Measurements from ENCODE around the gene REEP3.
A peak's percentile ranks its signal among the peaks of the same experiment; 100 is the strongest.

Gene REEP3

GRCh38 chr10:63506554-63506953 is 14.6 kb upstream of the REEP3 start:
- DNase-seq (ENCODE audit: low read depth) = no peak

- DNase-seq (ENCODE audit: low read depth) = no peak
These were observed 6.0 kb upstream of the REEP3 start for GRCh38 chr10:63515002-63515763.

- DNase-seq (ENCODE audit: low read depth) = no peak
These were observed 5.0 kb upstream of the REEP3 start for GRCh38 chr10:63516207-63516606.

- DNase-seq (ENCODE audit: low read depth) = no peak
These were observed 2.4 kb upstream of the REEP3 start for GRCh38 chr10:63518690-63519288.

GRCh38 chr10:63521416-63522276 is 445 bp downstream of the REEP3 start:
- DNase-seq (ENCODE audit: low read depth) = peak; percentile 58

GRCh38 chr10:63522277-63522687 is 1.1 kb downstream of the REEP3 start:
- DNase-seq (ENCODE audit: low read depth) = no peak

GRCh38 chr10:63522995-63523394 is 1.8 kb downstream of the REEP3 start:
- DNase-seq (ENCODE audit: low read depth) = no peak

GRCh38 chr10:63525021-63525420 is 3.8 kb downstream of the REEP3 start:
- DNase-seq (ENCODE audit: low read depth) = no peak

- DNase-seq (ENCODE audit: low read depth) = no peak
These were observed 6.2 kb downstream of the REEP3 start for GRCh38 chr10:63527401-63527800.

- DNase-seq (ENCODE audit: low read depth) = no peak
These were observed 7.0 kb downstream of the REEP3 start for GRCh38 chr10:63528084-63528744.

GRCh38 chr10:63530409-63530808 is 9.2 kb downstream of the REEP3 start:
- DNase-seq (ENCODE audit: low read depth) = no peak

GRCh38 chr10:63534723-63535122 is 13.5 kb downstream of the REEP3 start:
- no peak for DNase-seq (ENCODE audit: low read depth)

- DNase-seq (ENCODE audit: low read depth) = no peak
These were observed 15.5 kb downstream of the REEP3 start for GRCh38 chr10:63536698-63537097.

GRCh38 chr10:63537536-63537935 is 16.3 kb downstream of the REEP3 start:
- DNase-seq (ENCODE audit: low read depth) = no peak

- no peak for DNase-seq (ENCODE audit: low read depth)
These were observed 18.2 kb downstream of the REEP3 start for GRCh38 chr10:63539377-63539776.

- DNase-seq (ENCODE audit: low read depth) = no peak
These were observed 18.8 kb downstream of the REEP3 start for GRCh38 chr10:63539994-63540393.

- DNase-seq (ENCODE audit: low read depth) = no peak
These were observed 21.8 kb downstream of the REEP3 start for GRCh38 chr10:63542835-63543575.

- no peak for DNase-seq (ENCODE audit: low read depth)
These were observed 22.4 kb downstream of the REEP3 start for GRCh38 chr10:63543576-63543962.

- no peak for DNase-seq (ENCODE audit: low read depth)
These were observed 23.2 kb downstream of the REEP3 start for GRCh38 chr10:63544418-63544817.

GRCh38 chr10:63547628-63548360 is 26.6 kb downstream of the REEP3 start:
- no peak for DNase-seq (ENCODE audit: low read depth)

GRCh38 chr10:63548860-63549259 is 27.7 kb downstream of the REEP3 start:
- DNase-seq (ENCODE audit: low read depth) = no peak

Data from GM04504 (cell line).